Measurements from ENCODE around the gene PTRHD1.

Gene PTRHD1

DNA sequence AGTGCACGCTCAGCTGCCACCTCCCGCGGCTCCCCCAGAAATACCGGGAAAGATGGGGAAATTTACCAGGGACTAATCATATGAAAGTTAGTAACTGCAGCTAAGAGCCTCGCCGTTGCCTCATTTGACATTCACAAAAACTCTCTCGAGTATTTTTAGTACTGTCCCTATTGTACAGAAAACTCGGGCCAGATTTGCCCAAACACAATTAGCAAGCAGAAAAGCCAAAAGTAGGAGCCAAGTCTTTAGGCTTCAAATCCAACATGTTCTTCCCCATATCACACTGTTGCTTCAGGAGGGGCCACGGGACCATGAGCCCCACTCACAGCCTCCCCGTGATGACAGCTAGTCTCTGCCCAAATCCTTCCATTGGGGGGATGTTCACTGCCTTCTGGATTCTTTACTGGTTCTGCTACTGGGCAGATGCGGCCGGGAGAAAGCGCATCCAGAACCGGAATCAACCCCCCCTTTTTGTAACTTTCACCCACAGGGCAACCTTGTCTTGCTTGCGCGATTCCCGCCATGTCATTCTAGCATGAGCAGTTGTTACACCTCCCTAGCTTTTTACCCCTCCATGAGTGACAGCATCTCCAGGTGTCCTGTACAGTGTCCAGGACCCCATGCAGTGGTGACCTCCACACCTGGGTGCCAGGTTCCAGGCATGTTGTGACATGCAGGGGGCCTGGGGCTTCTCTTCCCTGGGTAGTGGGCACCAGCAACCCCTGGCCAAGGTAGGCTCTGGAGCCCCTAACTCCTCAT lies 35.2 kb upstream of the PTRHD1 start:
- DNase-seq: no peak

DNA sequence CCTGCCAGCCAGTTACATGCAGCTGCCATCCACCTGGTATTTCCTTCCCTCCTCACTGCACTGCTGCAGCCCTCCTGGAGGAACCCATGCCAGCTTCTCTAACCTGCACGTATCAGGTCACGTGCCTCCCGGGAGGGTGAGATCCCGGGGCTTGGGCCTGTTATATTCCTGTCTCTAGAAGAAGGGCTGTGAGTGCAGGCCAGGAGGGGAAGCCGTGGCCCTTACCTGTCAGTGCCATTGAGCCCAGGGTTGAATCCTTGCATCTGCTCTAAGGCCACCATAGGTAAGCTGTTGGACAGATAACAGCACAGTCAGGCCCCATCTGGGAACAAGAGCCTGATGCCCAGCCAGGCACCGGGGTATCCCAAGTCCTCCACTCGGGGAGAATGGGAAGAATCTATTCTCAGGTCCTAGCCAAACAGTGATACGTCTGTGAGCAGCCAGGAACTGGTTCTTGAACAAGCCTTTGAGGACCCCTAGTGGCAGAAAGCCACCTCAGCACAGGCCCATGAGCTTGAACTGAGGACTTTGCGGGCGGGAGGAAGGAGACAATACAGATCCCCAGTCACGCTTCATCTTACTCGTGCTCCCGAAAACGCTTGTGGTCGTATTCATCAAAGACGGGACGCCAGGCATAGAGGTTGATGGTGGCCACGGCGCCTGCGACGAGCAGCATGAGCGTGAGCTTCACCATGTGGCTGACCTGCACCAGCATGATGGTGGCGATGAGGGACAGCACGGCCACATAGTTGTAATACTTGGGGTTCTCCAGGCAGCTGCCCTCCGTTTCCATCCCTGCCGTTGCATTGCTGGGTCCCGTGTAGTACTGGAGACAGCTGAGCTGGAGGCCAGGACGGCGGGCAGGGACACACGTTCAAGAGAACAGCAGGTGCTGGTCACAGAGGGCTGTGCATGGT lies 34.4 kb upstream of the PTRHD1 start:
- peak; percentile 53 for DNase-seq

DNA sequence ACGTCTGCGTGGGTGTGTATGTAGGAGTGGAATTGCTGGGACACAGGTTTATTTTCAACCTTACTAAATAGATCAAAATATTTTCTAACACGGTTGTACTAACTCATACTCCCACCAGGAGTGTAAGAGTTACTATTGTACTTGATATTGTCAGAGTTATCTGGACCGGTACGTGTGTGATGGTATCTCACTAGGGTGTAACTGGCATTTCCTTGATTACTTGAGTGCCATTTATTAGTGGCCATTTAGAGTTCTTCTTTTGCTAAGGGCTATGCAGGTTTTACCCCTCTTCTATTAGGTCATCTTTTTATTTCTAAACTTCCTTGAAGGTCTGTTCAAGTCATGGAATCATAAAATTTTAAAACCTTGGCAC lies 33.6 kb upstream of the PTRHD1 start:
- no peak for DNase-seq

DNA sequence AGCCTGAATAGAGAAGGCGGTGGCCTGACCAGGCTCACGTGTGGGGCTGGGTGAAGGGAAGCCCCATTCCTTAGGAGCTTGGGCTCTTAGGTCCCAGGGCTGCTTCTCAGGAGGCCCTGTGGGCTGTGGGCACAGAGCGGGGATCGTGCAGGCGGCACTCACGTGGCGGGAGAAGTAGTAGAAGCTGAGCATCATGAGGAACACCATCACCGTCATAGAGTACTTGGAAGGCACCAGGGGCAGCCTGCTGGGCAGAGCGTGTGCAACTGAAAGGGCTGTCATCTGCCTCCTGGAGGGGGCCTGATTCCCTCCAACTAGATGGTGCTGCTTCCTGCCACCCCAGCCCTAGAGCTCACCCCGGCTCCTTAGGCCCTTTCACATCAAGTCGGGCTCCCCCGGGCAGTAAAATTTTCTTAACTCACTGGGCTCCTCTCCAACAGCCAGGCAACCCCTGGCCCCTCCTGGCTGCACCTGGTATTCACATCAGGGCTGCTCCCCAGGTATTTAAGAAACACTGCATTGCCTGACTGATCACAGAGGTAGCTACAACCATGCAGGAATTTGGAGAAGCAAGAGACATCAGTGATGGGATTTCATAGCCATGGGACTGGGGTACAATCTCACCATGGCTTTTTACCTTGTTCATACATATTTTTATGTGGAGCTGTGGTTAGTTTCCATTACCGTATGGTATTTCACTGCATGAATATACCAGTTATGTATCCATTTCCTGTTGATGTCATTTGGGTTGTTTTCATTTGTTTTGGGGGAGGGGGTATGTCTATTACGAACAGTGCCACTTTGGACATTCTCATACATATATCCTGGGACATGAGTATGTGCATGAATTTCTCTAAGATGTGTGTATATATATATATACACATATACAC lies 32.9 kb upstream of the PTRHD1 start:
- no peak for DNase-seq

DNA sequence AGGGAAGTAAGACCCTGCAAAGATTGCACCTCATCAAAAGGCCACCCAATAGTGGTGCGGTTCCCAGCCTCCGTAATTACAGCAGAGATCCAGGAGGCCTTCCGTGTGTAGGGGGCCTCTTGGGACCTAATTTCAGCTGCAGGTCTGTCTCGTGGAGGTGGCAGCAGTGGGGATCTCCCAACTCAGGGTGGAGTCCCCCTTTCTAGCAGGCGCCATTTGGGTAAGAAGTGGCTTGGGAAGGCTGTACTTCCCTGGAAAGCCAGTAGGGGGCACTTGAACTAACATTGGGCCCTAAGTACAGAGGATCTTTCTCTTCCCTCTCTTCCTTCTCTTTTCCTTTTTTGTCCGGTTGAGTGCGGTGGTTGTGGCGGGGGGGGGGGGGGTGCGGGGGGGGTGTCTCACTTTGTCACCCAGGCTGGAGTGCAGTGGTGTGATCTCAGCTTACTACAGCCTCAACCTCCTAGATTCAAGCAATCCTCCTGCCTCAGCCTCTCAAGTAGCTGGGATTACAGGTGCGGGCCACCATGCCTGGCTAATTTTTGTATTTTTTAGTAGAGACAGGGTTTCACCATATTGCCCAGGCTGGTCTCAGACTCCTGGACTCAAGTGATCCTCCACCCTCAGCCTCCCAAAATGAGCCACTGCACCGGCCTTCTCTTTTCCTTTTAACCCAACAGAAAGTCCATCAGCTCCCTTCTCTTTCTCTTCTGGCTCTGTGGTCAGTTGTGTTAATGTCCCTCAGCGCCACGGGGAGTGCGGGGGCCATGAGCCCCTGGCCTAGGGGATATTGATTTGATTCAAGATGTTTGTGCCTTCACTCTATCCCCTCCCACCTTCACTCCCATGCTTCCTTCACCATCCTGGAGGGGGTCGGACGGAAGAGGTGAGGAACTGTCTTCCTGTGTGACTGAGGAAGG lies 32.0 kb upstream of the PTRHD1 start:
- no peak for DNase-seq

DNA sequence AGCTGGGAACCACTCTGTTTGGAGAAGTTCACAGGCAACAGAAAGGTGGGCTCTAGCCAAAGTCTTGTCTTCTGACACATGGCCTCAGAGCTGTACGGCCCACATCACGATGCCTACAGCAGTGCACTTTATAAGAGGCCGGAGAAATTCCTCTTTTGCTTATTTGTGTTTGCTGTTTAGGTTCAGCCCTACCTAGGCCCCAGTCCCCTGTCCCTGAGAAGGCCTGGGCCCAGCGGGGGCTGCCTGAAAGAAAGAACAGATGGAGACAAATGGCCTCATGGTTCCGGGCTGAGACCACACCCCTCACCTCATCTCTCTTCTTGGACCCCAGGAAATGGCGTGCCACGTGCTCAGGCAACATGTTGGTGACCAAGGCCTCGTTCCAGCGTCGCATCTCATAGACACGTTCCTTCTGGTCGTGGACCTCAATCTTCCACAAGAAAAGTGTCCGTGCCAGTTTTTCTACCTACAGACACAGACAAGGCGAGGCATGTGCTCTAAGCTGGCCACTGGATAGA lies 30.9 kb upstream of the PTRHD1 start:
- DNase-seq: no peak

DNA sequence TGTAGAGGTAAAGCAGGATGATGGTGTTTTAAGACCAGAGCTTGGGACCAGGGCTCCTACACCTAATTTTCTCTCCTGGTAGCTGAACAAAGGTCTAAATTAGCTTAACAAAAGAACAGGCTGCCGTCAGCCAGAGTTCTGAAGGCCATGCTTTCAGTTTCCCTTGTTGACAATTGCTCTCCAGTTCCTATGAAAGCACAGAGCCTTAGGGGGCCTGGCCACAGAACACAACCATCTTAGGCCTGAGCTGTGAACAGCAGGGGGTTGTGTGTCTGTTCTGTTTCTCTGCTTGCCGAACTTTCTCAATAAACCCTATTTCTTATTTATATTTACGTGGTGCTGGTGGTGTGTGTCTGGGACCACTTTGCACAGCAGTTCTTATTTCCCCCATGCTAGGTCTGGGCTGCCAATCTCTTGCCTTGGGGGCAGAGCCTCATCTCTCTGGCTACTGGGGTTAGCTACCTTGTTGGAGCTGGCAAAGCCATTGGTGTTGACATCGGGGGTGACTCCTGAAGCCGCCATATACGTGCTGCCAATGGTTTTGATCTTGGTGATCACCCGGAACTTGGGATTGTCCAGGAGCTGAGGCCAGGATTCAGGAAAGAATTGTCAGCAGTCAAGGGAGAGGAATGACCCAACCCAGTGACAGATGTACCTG lies 29.0 kb upstream of the PTRHD1 start:
- no peak for DNase-seq

DNA sequence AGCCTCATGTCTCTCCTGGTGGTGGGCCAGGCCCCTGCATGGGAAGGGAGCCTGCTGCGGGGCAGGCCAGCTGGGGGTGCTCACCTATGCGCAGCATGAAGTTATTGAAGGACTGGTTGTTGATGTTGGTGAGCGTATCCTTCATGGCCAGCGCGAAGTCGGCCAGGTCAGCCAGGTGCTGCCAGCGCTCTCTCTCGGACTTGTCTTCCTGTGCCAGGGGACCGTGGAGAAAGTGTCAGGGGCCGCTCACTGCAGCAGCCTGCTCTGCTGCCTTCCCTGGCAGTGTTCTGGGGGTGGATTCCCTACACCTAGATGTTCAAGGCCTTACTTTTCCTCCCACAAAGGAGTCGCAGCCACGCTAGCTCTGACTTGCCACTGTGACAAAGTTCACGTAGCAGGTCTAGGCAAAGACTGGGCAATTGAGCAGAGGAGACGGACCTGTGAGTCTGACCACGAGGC lies 28.3 kb upstream of the PTRHD1 start:
- DNase-seq: no peak

DNA sequence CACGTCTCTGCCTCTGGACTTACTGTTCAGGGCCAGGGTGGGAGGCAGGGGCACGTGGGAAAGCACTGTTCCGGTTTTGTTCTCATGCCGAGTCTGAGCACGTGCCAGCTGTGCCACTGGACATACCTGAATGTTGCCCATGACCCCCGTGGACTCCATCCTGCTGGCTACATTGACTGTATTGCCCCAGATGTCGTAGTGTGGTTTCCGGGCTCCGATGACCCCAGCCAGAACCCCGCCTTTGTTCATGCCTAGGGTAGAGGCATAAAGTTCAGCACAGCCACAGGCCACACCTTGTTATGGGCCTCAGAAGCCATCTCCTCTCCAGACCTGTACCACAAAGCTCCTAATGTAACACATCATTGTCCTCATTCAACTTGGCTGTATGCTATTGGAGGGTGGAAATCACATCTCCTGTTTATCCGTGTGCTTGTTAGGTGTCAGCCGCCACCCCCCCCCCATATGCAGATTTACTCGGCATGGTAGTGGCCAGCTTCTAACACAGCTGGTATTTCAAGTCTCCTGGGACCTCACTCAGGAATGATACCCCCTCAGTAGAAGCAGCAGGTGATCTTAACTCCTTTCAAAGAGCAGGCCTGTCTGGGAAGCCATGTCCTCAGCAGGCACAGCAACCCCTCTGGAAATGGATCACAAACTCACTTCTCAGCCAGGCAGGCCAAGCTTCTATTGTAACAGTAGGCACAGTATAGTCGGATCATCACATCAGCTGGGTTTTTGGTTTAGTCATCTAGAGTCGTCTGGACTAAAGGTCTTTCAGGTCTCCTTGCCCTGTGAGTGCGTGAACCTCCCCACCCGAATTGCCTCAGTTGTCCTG lies 27.6 kb upstream of the PTRHD1 start:
- DNase-seq: no peak

DNA sequence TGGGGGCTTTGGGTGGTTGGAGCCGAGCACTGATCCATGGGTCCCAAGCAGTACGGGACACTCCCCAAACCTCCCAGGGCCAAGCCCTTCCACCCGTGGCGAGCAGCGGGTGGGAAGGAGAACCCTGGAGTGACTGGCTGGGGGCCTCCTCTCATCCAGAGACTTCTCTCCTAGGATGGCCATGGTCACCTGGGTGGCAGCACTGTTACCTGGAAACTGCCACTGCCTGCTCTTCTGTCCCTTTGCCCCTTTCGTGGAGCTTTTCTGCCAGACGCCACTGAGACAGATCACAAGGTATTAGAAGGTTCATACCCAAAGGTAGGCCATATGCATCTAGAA lies 27.0 kb upstream of the PTRHD1 start:
- no peak for DNase-seq

DNA sequence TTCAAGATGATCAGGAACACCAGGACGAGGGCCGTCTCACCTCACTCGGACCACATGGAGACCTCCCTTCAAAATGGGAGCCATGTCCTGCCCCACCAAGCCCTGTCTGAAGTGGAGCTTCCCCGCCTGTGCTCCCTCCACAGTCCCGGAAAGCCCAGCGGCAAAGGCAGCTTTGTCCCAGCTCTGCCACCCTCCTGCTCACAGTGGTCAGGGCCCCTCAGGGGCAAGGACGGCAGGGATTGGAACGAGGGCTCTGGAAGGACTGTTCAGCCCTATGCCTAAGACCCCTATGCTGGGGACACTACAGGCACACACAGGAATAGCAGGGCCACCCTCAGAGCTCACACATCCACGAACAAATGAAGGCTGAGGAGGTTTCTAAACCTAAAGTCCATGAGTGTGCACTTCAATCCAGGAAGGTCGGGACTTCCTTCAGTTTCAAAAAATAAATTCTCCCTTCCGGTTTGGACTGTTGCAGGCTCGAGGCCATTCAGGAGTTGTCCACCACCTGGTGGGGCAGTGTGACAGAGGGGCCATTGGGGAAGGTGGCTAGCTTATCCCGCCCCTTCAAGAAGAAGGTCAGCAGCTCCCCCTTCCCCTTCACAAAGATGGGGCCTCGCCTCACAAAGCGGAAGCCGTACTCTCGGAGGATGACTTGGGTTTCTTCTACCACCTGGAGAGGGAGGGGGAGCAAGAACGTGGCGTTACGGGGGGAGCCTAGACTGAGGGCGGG lies 26.4 kb upstream of the PTRHD1 start:
- DNase-seq: no peak

DNA sequence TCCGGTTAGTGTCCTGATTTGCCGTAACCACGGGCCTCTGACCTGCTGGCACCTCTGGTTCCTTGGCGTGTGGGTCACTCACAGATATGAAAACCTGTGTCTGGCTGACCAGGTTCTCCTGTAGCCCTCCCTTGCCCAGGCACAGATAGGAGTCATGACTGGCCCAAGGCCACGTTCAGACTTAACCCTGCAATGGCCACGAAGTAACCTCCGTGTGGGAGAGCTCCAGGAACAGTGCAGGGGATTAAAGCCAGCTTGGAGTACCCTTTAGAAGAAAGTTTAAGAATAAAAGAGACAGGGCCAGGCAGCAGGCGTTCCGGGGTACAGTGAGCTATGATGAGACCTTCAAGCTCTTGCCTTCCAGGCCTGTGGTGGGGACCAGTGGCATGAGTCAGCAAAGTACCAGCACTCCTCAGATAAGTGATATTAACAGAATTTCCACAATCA lies 25.6 kb upstream of the PTRHD1 start:
- DNase-seq: no peak

DNA sequence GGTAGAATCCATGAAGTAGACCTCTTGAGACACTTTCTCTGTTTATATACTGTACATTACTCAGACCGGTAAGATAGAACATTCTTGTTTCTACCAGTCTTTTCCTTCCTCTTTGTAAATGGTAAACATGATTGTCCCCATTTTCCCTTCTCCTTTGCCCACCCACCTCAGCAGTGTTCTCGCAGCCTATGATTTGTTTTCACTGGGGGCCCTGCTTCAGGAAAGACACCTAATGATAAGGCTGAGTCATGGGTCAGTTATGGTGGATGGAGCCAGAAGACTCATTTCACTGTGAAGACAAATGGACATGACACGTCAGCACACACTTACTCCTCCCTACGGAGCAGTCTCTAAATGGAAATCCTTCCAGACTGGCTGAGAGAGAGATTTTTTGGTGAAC lies 23.7 kb upstream of the PTRHD1 start:
- no peak for DNase-seq

DNA sequence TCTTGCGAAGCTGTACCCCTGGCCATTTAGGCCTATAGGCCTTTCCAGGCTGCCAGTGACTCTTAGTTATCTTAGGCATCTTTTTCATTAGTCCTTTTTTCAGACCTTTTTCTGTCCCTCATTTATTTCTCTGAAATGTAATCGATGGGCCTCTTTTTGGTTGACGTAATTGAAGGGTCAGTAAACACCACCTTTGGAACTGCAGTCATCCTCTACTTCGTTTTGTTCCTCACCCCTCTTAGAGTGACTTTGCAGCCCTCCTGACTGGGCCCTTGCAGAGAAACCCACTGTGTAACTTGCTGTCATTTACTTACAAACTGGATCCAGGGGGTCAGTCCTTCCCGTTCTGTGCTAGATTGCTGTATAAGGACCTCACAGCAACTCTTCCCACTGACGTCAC lies 23.2 kb upstream of the PTRHD1 start:
- DNase-seq: no peak

DNA sequence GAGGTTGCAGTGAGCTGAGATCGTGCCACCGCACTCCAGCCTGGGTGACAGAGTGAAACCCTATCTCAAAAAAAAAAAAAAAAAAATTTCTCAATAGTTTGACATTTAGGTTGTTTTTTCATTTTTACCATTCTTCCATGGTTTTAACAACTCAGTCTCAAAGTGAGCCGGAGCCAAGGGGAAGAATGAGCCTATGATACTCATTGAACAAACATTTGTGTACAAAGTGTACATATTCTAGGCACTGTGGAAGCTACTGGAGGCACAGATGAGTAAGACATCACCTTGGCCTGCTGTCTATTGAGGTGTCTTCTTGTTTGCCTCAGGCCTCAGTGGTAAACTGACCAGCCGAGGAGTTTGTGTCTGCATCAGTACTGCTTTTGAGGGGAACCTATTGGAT lies 22.0 kb upstream of the PTRHD1 start:
- no peak for DNase-seq

DNA sequence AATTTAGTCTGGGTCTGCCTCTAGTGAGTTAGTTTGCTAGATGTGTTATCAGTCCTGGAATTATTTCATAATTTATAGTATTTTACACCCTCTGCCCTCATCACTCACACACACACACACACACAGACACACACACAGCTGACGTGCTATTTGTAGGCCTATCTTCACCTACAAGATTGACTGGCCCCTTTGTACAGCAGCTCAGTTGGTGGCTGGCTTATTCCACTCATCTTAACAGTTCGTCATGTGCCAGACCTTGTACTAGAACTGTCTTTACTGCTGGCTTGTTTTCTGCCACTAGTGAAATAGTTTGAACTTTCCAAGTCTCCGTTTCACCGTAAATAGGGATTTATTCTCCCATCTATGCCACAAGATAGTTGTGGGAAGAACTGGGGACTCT lies 21.3 kb upstream of the PTRHD1 start:
- no peak for DNase-seq

DNA sequence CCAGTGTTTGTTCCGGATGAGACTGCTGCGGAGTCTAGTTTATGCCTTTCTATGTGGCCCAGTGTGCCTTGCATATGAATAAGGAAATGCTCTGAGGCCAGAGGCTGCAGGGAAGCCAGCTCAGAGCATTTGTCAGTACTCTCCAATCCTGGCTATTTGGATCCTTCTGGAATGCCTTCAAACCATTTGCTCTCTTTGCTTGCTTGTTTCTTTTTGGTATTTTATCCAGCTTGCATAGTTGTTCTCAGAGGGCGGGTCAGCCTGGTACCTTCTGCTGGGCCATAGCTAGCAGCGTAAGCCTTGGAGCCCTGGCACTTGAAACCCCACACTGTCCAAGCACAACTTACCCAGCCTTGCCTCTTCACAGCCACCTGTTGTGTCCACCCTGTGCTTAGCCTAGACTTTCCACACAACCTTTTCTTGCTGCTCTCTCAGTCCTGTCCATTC lies 20.5 kb upstream of the PTRHD1 start:
- DNase-seq: no peak

DNA sequence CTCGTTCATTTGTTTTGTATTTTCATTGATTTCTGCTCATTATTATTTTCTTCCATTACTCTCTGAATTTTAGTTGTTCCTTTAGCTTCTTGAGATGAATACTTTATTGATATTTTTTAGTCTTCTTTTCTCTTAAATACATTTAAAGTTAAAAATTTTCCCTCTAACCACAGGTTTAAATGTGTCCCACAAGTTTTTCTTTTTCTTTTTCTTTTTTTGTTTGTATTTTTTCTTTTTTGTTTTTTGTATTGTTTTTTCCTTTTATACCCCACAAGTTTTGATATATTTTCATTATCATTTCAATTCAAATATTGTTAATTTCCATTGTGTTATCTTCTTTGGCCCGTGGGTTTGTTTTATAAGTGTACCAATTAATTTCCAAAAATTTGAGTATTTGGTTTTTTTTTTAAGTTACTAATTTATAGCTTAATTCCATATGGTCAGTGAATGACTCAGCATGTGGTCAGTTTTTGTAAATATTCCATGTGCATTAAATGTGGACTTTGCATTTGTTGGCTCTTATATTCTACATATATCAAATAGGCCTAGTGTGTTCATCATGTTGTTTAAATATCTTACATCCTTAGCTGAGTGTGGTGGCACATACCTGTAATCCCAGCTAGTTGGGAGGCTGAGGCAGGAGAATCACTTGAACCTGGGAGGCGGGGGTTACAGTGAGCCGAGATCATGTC lies 16.3 kb upstream of the PTRHD1 start:
- no peak for DNase-seq

DNA sequence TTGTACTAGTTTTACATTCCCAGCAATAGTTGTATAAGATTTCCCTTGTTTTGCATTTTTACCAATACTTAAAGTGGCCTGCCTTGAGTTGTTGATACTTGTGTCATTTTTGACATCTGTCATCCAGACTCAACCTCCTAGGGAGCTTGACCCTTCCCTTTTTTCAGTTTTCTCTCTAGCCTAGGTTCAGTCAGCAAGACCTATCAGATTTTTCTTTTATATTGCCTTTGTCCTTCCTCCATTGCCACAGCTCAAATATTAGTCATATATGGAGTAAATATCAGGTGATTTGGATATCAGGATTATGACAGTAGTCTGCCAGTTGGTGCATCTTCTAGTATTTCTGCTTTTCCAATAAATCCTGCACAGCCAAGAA lies 13.5 kb upstream of the PTRHD1 start:
- no peak for DNase-seq
